ENCODE measurements around the gene PRKAR2B. TPM values are rescaled to one million over a fixed set of nuclear protein-coding genes. Genes with fewer than 3 reads are reported as not detected.

The PRKAR2B gene
- total and polyA plus RNA-seq, 2 of the 4 experiments (the other 2 are of a cell fraction), result 3.0 to 3.1 TPM

GRCh38 chr7:107023522-107024151 is 20.9 kb upstream of the PRKAR2B start:
- H2AFZ ChIP-seq (replicated peaks; ENCODE audit: low read length, poor library complexity), result no peak overlapping the region
- in situ Hi-C loops (cut with MboI; ENCODE audit: low sequenced_read_pairs), result no loop called here
- no TSS peak for BruUV-seq (replicated peaks)
- H3K36me3 ChIP-seq (ENCODE audit: control insufficient read depth, insufficient read depth, low read length), result no peaks in the 10 kb centered on the region
- no peak overlapping the region for H4K91ac ChIP-seq (ENCODE audit: insufficient read depth, low read depth, low read length)
- H3K14ac ChIP-seq (replicated peaks; ENCODE audit: low read depth, low read length), result no peak overlapping the region
- H3K4me1 ChIP-seq (ENCODE audit: control insufficient read depth, insufficient read depth, low read length), result no peaks in the 10 kb centered on the region
- H3K9me1 ChIP-seq (ENCODE audit: insufficient read depth, low read length), result no peaks in the 10 kb centered on the region
- ChIA-PET POLR2A (ENCODE audit: unreplicated experiment) (no interaction called here), CTCF (no interaction called here)
- H2BK15ac ChIP-seq (ENCODE audit: low read depth, low read length), result no peak overlapping the region
- no peak overlapping the region for H3K18ac ChIP-seq (ENCODE audit: low read depth, low read length)
- H3K9ac ChIP-seq (ENCODE audit: low read depth, low read length), result no peak overlapping the region
- no peak overlapping the region for H2BK120ac ChIP-seq (ENCODE audit: low read depth, low read length)
- dilution Hi-C loops (cut with HindIII; ENCODE audit: low sequenced_read_pairs, unreplicated experiment), result no loop called here
- H2BK5ac ChIP-seq (ENCODE audit: low read depth, low read length, poor library complexity, severe bottlenecking), result no peak overlapping the region
- ATAC-seq (ENCODE audit: low read depth) (no peak), DNase-seq (no peak)
- no peak overlapping the region for H2BK20ac ChIP-seq (ENCODE audit: low read depth, low read length)
- no peak overlapping the region for H4K5ac ChIP-seq (ENCODE audit: low read depth, low read length)
- no peak for TF ChIP-seq MAZ (IDR thresholded peaks at IDR 0.05; ENCODE audit: borderline replicate concordance, low read depth, low read length)
- TF ChIP-seq CTCF (conservative IDR thresholded peaks at IDR 0.05; ENCODE audit: low read depth, low read length), result no peak
- no peak for TF ChIP-seq MXI1 (IDR thresholded peaks at IDR 0.05; ENCODE audit: borderline replicate concordance, low read depth, low read length)
- no peak for TF ChIP-seq CHD1 (IDR thresholded peaks at IDR 0.05; ENCODE audit: low read depth, low read length)
- TF ChIP-seq, protein P1, sequence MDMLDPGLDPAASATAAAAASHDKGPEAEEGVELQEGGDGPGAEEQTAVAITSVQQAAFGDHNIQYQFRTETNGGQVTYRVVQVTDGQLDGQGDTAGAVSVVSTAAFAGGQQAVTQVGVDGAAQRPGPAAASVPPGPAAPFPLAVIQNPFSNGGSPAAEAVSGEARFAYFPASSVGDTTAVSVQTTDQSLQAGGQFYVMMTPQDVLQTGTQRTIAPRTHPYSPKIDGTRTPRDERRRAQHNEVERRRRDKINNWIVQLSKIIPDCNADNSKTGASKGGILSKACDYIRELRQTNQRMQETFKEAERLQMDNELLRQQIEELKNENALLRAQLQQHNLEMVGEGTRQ (IDR thresholded peaks at IDR 0.05; ENCODE audit: low read depth, low read length), result no peak
- TF ChIP-seq SMC3 (IDR thresholded peaks at IDR 0.05; ENCODE audit: low read depth, low read length), result no peak
- TF ChIP-seq MAFK (IDR thresholded peaks at IDR 0.05; ENCODE audit: low read depth, low read length), result no peak
- TF ChIP-seq CEBPB (IDR thresholded peaks at IDR 0.05; ENCODE audit: low read depth, low read length), result no peak
- TF ChIP-seq POLR2A (IDR thresholded peaks at IDR 0.05; ENCODE audit: low read depth, low read length), result no peak
- TF ChIP-seq ELK1 (IDR thresholded peaks at IDR 0.05; ENCODE audit: borderline replicate concordance, low read depth, low read length), result no peak
- no peak overlapping the region for H3K4me2 ChIP-seq (ENCODE audit: low read depth, low read length)
- no peak overlapping the region for H3K23ac ChIP-seq (ENCODE audit: low read depth, low read length)
- no peak overlapping the region for H2AK5ac ChIP-seq (ENCODE audit: low read depth, low read length)
- no peak overlapping the region for H3K4ac ChIP-seq (ENCODE audit: low read depth, low read length)
- H4K8ac ChIP-seq (ENCODE audit: low read depth in 2 of 2, low read length in 2 of 2), result no peak overlapping the region
- peaks cover 3% of the 10 kb centered on the region; the same call in 1 of the 2 replicates for H3K27me3 ChIP-seq (ENCODE audit: control insufficient read depth, insufficient read depth, low read length)
- H3K27ac ChIP-seq (ENCODE audit: insufficient read depth, low read length), result no peak overlapping the region
- peaks cover 2% of the 10 kb centered on the region for H3K9me3 ChIP-seq (ENCODE audit: control insufficient read depth, insufficient read depth, low read length)
- H3K79me1 ChIP-seq (ENCODE audit: low read depth in 1 of 2, low read length in 2 of 2), result no peaks in the 10 kb centered on the region
- no peak overlapping the region for H2AK9ac ChIP-seq (replicated peaks; ENCODE audit: low read depth, low read length, poor library complexity)
- intact Hi-C loops (cut with micrococcal nuclease), result no loop called here
- no peak overlapping the region for H3K4me3 ChIP-seq (ENCODE audit: insufficient read depth, low read depth, low read length)
- no peaks in the 10 kb centered on the region for H4K20me1 ChIP-seq (ENCODE audit: insufficient read depth, low read length)
- H3K56ac ChIP-seq (ENCODE audit: extremely low read depth, insufficient read depth, low read length), result no peak overlapping the region

All from IMR-90 (cell line).